IPS-NIHi7 (cell line): ENCODE results near the gene SBF2.
A peak's percentile ranks its signal among the peaks of the same experiment; 100 is the strongest.

Experiments
- DNase-seq: peaks from one replicate; pipeline ENCODE4 v3.0.0; 2012; ENCODE audit warnings: mixed read lengths; ENCODE audit errors: extremely low spot score

SBF2 gene

GRCh38 chr11:10302359-10302743, 8.3 kb upstream of the SBF2 start:
- DNase-seq, result no peak

DNA sequence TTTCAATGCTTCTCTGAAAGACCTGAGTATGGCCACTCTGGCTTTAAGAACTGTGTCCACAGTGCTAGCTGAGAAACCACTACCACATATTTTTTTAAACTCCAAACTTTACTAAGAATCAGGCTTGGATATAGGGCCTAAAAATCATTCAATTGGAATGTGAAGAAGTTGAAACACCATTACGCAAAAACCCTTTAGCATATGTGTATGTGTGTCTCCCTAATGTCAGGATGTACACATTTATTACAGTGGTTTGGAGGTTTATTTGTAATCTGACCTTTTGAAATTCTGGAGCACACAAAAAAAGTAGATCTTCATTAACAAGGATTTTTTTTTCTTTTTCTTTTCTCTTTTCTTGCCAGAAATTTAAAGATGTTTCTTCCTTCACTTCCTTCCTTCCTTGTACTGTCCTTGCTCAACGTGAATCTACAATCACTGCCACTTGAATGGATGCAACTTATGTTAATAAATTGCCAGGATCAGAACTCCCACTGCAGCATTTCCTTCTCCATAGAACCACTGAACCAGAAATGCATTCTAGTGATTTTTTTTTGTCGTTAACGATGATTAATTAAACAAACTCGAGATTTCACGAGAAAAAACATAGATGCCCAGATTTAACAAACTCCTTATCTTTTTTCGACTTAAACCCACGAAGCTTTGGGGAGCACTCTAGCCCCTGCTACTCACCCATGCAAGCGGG, 7.8 kb upstream of the SBF2 start:
- DNase-seq, result no peak

- no peak for DNase-seq
Measured at GRCh38 chr11:10298342-10298741, 4.3 kb upstream of the SBF2 start.

- no peak for DNase-seq
Measured at GRCh38 chr11:10295064-10295901, 1.3 kb upstream of the SBF2 start.

DNA sequence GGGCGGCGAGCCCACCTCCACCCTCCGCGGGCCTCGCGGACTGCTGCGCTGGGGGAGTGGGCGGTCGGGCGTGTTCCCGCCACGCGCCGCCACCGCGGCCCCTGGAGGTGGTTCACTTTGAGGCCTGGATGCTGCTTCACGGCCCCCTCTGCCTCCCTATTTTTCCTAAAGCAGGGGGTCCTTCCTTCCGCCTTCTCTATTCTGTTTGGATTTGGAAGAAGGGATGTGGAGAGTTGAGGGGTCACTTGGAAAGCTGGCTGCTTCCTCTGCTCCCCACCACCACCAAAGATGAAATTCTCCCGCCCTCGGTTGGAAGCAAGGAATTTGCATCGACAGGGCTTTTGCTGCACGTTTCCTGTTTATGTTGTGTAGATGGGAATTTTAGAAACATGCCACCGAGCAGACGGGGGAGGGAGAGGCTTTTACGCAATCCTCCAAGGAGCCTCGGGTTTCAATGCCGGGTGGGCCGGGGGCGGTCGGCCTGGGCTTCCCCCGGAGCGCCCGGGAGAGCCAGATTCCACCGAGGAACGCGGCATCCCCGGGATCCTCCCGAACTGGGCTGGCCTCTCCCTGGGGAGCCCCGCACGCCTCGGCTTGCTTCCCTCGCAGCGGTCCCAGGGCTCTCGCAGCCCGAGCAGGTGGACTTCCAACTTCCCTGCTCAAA, 403 bp upstream of the SBF2 start:
- DNase-seq, result peak; percentile 43

DNA sequence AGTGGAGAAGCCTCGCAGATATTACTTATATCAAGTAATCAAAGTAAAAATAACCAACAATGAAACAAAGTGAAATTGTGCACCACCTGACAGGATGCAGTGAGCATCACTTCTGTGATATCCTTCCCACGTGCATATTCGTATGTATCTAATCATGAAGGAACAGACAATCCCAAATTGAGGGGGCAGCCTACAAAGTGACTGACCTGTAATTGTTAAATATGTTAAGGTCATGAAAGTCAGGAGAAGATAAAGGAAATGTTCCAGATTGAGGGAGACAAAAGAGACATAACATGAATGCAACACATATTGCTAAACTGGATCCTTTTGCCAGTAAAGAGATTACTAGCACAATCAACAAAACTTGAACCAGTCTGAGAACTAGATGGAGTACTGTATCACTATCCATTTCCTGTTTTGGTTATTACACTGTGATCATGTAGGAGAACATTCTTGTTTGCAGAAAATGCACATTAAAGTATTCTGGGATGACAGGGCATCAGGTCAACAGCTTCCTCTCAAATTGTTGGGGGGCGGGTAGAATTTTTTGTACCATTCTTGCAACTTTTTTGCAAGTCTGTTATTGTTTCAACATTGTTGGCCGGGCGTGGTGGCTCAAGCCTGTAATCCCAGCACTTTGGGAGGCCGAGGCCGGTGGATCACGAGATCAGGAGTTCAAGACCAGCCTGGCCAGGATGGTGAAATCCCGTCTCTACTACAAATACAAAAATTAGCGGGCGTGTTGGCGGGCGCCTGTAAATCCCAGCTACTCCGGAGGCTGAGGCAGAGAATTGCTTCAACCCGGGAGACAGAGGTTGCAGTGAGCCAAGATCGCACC, 2.0 kb downstream of the SBF2 start:
- no peak for DNase-seq

GRCh38 chr11:10289765-10290380, 4.1 kb downstream of the SBF2 start:
- no peak for DNase-seq

DNA sequence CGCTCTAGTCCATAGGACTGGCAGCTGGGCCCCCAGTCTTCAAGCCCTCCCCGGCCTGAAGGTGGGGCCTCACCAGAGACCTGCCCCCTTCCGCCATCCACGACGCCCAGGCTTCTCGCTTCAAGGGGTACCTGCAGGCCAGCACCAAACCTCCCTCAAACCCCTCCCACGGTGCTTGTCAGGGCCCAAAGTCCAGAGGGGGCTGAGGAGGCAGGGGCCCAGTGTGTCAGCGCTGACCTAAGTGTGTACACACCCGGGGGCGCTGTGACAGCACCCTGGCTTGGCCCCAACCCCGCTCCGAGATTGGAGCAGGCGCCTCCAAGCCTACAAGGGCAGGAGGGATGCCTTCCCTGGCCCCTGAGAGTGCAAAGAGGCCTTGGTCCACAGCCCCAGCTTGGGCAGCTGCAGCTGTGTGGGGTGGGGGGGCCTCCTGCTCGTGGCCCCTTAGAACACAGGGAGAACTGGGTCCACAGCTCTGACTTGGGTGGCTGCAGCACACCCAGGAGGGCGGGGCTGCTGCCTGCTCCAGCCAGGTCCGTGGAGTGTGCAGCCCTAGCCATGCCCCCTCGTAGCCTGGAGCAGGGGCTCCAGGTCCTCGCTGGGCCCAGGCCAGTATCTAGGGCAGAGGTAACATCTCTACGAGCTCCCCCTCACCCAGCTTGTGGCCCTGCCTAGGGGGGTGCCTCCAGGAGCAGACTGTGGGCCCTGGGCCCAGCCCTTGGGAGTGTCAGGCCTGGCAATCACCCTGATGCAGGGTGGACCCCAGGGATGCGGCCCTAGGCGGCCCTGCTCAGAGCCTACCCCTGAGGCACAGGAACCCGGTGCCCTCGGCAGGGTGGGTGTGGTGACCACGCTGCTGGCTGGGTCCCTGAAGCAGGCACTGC, 4.9 kb downstream of the SBF2 start:
- DNase-seq, result no peak

DNA sequence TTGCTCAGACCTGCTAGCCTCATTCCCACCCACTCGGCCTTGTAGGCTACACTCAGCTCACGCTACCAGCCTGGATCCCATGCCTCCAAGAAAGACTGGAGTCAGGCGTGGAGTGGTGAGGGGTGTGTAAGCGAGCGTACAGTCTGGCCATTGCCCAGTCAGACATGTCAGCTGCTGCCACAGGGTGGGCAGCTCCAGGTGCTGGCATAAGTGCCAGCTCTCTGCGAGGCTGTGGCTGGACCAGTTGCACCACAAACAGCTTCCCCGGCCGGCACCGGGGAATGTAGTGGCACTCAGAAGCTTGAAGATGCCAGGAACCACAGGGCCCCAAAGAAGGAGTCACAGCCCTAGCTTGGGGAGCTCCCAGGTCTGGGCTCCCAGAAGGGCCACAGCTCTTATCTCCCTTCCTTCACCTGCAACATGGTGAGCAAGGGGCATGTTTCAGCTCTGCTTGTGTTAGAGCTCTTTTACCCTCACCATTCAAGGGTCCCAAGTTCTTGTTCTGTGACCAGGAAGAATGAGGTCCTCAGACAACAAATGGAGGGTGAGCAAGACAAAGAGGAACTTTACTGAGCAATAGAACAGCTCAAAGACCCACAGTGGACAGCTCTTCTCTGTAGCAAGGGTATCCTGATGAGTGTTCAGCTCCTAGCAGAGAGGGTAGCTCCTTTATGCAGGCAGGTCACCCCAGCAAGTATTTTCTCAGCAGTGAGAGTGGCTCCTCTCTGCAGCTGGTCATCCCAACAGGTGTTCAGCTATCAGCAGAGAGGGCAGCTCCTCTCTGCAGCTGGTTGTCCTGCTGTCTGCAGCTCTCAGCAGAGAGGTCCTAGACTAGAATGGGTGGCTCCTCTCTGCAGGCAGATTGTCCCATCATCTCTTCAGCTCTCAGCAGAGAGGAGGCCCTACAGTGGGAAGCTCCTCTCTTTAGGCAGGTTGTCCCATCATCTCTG, 6.0 kb downstream of the SBF2 start:
- DNase-seq, result no peak

DNA sequence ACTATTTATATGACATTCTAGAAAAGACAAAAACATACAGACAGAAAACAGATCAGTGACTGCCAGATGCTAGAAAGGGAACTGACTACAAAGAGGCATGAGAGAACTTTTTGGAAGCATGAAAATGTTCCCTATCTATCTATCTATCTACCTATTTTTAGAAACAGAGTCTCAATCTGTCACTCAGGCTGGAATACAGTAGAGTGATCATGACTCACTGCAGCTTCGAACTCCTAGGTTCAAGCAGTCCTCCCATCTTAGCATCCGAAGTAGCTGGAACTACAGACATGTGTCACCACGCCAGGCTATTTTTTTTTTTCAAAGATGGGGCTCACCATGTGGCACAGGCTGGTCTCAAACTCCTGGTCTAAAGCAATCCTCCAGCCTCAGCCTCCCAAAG, 6.9 kb downstream of the SBF2 start:
- DNase-seq, result no peak

DNA sequence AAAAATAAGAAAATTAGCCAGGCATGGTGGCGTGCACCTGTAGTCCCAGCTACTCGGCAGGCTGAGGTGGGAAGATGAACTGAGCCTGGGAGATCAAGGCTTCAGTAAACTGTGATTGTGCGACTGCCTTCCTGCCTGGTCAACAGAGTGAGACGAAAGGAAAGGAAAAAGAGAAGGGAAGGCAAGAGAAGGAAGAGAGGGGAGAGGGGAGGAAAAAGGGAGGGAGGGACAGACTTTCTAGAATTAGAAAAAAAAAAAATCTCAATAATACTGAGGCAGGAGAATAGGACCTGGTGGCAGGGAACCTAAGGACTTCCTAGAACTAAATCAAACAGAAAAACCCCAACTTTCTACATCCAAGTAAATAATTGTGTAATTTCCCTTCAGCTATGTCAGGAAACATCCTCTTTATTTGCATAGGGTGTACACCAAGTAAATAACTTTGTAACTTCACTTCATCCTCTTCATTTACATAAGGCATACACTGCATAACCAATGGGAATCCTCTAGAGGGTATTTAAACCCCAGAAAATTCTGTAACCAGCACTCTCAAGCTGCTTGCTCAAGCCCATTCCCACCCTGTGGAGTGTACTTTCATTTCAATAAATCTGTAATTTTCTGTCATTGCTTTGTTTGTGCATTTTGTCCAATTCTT, 8.7 kb downstream of the SBF2 start:
- no peak for DNase-seq

- DNase-seq, result no peak
Measured at GRCh38 chr11:10283991-10284390, 10.0 kb downstream of the SBF2 start.

DNA sequence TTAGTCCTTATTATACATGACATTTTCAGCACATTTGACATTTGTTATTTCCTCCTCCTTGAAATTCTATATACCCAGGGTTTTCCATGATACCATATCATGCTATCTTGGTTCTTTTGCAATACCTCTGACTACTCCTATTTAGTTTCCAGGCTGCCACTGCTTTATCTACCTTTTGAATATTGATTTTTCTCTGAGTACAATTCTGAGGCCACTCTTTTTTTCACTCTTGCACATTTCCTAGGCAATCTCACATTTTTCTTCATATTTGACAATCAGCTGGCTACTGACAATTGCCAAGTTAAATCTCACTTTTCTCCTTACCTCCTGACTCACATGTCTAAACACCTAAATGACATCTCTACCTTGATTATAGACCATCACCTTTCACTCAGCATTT, 11.9 kb downstream of the SBF2 start:
- no peak for DNase-seq

GRCh38 chr11:10275714-10276113, 18.3 kb downstream of the SBF2 start:
- no peak for DNase-seq

DNA sequence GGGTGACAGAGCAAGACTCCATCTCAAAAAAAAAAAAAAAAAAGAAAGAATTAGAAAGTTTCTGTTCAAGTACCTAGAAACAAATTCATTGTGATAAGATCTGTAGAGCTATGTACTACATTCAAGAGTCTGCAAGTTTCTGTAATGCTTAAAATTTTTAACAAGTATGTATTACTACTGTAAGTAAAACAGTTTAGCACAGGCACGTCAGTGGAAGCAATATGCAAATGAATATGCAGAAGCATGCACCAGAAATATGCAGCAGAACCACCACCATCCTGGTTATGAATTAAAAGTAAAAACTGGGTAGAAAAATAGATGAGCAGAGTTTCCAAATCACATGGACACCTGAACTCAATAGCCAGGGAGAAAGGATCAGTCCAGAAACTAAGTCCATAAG, 19.3 kb downstream of the SBF2 start:
- no peak for DNase-seq

GRCh38 chr11:10273738-10274137, 20.3 kb downstream of the SBF2 start:
- DNase-seq, result no peak

- DNase-seq, result no peak
Measured at GRCh38 chr11:10272132-10272531, 21.9 kb downstream of the SBF2 start.

DNA sequence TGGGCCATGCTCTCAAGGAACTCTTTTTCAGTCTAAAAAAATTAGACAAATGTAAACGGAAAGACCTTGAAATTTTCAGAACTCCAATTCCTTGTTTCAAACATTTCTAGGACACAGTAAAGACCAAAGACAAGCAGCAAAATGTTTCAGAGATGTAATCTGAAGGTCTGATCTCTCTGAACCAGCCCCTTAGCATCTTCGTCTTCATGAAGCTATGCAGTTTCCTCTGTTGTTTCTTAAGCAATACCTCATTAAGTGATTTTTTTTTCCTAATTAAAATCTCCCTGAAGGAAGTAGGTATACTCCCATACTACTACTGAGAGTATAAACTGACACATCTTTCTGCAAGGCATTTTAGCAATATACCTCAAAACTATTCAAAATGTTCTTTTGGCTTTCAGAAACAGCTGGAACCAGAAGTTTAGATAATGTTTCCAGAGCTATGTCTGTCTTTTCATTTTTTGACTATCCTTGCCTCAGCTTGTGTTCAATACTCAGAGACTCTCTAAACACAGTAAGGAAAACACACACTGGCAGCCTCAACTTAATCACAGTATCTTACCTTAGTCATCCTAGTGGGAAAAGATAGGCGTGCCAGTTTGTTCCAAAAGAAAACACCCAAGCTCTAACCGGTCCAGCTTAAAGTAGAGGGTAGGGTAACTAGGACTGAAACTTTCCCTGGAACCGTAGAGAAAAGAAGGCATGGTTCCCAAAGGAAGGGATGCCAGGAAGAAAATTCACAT, 25.1 kb downstream of the SBF2 start:
- DNase-seq, result no peak
